GM19351 (cell line): Measurements from ENCODE around the gene FASTKD1.
"Not testable (repeated sequence)": the region's sequence is repeated elsewhere in the genome, so short reads cannot be mapped to it uniquely, and the experiment has no call there.

Source experiments
- ATAC-seq: cut with Tn5 transposase; IDR thresholded peaks from one replicate; pipeline ENCODE4 v1.9.1; 2021; ENCODE audit warnings: mild to moderate bottlenecking, moderate library complexity; ENCODE audit not compliant: unreplicated experiment

FASTKD1 gene

GRCh38 chr2:169572189-169572588 lies 1.5 kb downstream of the FASTKD1 start:
- no peak for ATAC-seq

GRCh38 chr2:169571571-169571970 lies 2.1 kb downstream of the FASTKD1 start:
- no peak for ATAC-seq

GRCh38 chr2:169570752-169571151 lies 2.9 kb downstream of the FASTKD1 start:
- ATAC-seq, result not testable (repeated sequence)

- no peak for ATAC-seq
Observed at GRCh38 chr2:169569948-169570347, 3.7 kb downstream of the FASTKD1 start.

- no peak for ATAC-seq
Observed at GRCh38 chr2:169565686-169566085, 8.0 kb downstream of the FASTKD1 start.

- no peak for ATAC-seq
Observed at GRCh38 chr2:169562519-169562918, 11.1 kb downstream of the FASTKD1 start.

GRCh38 chr2:169562084-169562483 lies 11.6 kb downstream of the FASTKD1 start:
- ATAC-seq, result not testable (repeated sequence)

GRCh38 chr2:169561364-169561763 lies 12.3 kb downstream of the FASTKD1 start:
- ATAC-seq, result no peak

GRCh38 chr2:169546756-169547155 lies 26.9 kb downstream of the FASTKD1 start:
- no peak for ATAC-seq

GRCh38 chr2:169542433-169542832 lies 31.2 kb downstream of the FASTKD1 start:
- no peak for ATAC-seq

- no peak for ATAC-seq
Observed at GRCh38 chr2:169540146-169540545, 33.5 kb downstream of the FASTKD1 start.

- not testable (repeated sequence) for ATAC-seq
Observed at GRCh38 chr2:169539460-169539859, 34.2 kb downstream of the FASTKD1 start.

GRCh38 chr2:169528271-169528701 lies 45.4 kb downstream of the FASTKD1 start:
- peak; percentile 88 for ATAC-seq

GRCh38 chr2:169526451-169526850 lies 47.2 kb downstream of the FASTKD1 start:
- ATAC-seq, result no peak

- no peak for ATAC-seq
Observed at GRCh38 chr2:169525434-169525833, 48.2 kb downstream of the FASTKD1 start.

- ATAC-seq, result no peak
Observed at GRCh38 chr2:169523681-169524080, 50.0 kb downstream of the FASTKD1 start.

- no peak for ATAC-seq
Observed at GRCh38 chr2:169520896-169521295, 52.8 kb downstream of the FASTKD1 start.

GRCh38 chr2:169516488-169516995 lies 57.1 kb downstream of the FASTKD1 start:
- not testable (repeated sequence) for ATAC-seq

- not testable (repeated sequence) for ATAC-seq
Observed at GRCh38 chr2:169514758-169515157, 58.9 kb downstream of the FASTKD1 start.

- ATAC-seq, result no peak
Observed at GRCh38 chr2:169513926-169514325, 59.7 kb downstream of the FASTKD1 start.

- ATAC-seq, result no peak
Observed at GRCh38 chr2:169513094-169513493, 60.6 kb downstream of the FASTKD1 start.

- ATAC-seq, result no peak
Observed at GRCh38 chr2:169512525-169512924, 61.1 kb downstream of the FASTKD1 start.

GRCh38 chr2:169511818-169512217 lies 61.8 kb downstream of the FASTKD1 start:
- ATAC-seq, result no peak
